Fibroblast of the conjunctiva (primary cell): Measurements from ENCODE around the gene DNAH9.
"Not testable (repeated sequence)": the region's sequence is repeated elsewhere in the genome, so short reads cannot be mapped to it uniquely, and the experiment has no call there.

Source experiments
- DNase-seq: peaks from one replicate; pipeline ENCODE4 v3.0.0-alpha.2; 2010; ENCODE audit warnings: low read depth

DNAH9 gene

GRCh38 chr17:11916091-11916490 lies 317.8 kb downstream of the DNAH9 start:
- DNase-seq, result no peak

GRCh38 chr17:11917415-11917814 lies 319.1 kb downstream of the DNAH9 start:
- DNase-seq, result no peak

GRCh38 chr17:11921296-11921695 lies 323.0 kb downstream of the DNAH9 start:
- no peak for DNase-seq

DNA sequence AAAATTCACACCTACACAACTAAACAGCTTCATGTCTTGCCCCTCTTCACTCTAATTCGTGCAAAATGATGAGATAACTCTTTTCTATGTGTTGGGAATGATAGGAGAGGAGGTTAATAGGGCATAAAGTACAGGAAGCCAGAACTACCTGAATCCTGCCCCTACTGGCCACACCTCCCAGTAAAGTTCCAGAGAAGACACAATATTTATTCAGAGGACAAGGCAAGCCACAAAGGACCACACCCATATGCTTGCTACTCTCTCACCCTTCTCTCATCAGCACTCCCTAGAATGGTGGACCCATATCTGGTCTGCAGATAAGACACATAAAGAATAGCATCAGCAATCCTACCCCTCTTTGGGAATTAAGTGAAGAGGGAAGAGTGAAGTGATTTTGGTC lies 324.4 kb downstream of the DNAH9 start:
- no peak for DNase-seq

DNA sequence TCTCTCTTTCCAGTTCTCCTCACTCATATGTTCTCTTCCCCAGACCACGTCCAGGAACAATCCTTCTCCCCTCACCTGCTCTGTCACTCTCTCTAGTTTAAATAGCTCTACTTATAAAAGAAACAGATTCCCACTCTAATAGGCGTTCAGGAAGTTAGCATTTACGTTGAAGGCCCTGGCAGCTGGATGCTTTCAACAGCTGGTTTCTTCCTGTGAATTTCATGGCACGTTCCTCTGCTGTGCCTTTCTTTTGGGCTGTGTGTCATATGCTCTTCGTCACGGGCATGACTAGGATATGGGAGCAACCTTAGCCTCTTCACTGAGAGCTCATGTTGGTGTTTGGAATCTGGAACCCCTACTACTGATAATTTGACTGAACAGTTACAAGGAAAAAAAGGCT lies 325.8 kb downstream of the DNAH9 start:
- no peak for DNase-seq

DNA sequence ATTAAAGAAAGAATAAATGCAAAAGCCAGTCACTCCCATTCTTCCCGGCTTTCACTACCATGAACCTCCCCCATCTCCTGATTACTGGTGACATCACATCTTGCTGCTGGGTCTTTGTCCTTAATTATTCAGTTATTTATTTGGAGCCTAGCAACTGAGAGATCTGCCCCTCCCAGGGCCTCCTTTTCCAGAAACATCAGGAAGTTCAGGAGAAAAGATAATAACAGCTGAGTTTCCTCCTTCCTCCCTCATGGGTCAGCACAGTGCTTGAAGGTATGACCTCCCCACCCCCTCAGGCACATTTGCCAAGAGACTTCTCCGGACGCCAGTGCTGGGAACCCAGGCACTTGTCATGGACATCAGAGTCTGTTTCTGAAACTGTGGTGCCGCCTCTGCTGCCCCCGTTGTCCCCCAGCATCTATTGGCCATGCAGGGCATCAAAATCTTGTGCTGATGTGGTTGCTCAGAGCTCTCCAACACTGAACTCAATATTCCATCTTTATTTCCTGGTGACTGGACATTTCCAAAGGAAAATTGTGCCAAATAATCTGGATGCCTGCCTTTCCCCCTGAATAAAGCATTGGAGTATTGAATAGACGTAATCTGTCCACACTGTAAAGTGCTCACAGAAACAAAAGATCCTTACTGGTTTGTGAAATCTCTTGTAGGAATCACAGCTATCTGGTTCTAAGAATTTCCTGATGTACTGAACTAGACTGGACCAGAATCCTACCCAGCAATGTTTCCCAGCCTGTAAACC lies 327.2 kb downstream of the DNAH9 start:
- DNase-seq, result no peak

DNA sequence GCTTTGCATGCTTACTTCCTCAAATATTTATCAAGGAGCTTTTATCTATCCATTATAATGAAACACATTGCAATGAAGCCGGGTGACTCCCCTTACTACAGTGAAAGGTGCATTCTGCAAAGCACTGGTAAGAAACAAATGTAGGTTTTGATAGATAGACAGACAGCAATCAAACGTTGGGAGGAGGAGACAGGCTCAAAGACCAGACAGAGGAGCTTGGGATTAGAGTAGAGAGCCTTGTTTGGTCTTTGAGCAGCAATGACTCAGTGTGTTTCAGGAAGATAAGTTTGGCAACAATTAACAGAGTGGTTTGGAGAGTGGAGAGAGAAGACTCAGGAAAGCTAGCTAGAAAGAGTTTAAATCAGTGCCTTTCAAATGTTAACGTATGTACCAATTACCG lies 330.2 kb downstream of the DNAH9 start:
- no peak for DNase-seq

DNA sequence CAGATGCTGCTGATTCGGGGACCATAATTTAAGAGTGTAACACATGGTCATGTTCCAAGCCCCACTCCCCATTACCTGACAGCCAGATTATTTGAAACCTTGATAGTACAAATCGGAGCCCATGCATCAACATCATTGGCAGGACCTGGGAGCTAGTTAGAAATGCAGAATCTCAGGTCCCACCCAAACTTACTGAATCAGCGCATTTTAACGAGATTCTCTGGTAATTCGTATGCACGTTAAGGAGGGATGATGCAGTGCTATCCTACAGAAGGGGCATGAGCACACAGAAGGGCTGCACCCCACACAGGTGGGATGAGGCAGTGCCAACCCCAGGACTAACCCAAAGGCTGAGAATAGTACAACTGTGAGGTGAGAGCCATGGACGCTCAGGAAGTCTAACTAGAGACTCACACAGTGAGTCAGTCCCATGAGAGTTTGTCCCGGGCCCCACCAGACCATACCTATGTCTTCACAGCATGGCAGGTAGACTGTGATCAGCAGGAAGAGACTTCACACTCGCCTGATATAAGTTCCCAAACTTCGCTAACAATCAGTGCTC lies 334.1 kb downstream of the DNAH9 start:
- no peak for DNase-seq

DNA sequence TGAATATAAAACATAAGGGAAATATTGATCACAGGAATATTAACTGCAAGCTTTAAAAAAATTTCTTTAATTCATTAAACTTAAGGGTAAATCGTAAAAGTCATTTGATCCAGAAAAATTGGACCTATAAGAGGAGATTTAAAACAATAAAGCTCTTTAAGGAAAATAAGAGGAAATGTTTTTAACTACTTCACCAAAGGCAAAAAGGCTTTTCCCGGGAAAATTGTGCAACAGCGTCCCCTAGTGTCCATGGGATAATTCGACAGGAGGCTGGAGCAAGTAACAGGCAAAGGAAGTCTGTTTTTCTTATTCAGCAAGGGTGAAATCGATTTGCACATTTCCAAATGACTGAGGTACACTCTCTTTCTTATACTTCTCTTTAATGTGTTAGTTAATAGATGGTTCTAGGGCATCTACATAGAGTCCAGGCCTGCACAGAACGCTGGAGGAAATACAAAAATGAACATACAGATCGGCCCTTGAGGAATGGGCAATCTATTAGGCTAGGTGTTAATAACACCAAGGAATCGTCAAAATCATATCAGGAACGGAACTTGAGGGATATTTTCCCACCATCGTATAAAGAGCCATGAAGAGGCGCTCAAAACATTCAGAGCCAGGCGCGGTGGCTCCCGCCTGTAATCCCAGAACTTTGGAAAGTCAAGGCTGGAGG lies 337.6 kb downstream of the DNAH9 start:
- DNase-seq, result peak; percentile 10

- DNase-seq, result no peak
Measured at GRCh38 chr17:11940904-11941303, 342.6 kb downstream of the DNAH9 start.

- DNase-seq, result not testable (repeated sequence)
Measured at GRCh38 chr17:11943086-11943485, 344.8 kb downstream of the DNAH9 start.

DNA sequence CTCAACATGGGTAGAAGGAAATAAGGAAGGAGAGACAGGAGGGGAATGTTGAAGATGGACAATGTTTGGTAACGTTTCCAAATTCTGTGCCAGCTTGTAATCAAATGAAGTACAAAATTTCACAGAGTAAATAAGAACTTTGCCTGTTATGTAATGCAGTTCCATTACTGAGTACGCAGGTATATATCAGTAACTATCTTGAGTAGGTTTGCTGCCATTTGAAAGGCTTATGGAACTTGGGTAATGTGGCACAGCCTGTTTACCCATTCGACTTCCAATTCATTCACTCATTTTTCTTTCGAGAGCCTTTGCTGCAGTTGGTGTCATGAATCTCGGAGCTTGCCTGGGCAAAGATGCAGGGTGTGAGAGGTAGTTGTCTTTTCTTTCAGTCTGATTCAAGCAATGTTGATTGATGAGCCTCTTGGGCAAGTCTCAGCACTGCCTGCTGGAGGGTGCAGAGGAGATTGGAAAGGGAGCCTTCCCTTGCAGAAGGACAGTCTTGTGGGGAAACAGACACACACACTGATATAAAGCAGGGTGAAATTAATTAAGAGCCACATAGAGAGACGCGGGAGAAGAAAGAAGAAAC lies 345.6 kb downstream of the DNAH9 start:
- DNase-seq, result no peak

DNA sequence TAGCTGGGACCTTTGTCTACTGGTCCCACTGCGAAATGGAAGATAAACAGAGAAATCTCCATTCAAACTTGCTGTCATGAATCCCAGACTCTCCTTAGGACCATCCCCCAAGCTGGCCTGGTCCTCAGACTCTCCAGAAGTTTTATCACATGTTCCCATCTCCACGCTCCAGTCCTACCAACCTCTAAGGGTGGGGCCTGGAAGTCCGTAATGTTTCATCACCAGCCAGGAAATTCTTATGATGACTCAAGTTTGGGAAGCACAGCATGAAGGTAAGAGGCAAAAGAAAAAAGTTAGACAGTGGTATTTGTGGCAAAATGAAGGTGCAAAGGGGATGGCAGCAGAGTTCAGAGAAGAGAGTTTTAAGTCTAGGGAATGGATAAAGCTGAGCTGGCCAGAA lies 346.3 kb downstream of the DNAH9 start:
- DNase-seq, result no peak

- DNase-seq, result peak; percentile 26
Measured at GRCh38 chr17:11948789-11949188, 350.5 kb downstream of the DNAH9 start.

- DNase-seq, result not testable (repeated sequence)
Measured at GRCh38 chr17:11949571-11949970, 351.3 kb downstream of the DNAH9 start.

DNA sequence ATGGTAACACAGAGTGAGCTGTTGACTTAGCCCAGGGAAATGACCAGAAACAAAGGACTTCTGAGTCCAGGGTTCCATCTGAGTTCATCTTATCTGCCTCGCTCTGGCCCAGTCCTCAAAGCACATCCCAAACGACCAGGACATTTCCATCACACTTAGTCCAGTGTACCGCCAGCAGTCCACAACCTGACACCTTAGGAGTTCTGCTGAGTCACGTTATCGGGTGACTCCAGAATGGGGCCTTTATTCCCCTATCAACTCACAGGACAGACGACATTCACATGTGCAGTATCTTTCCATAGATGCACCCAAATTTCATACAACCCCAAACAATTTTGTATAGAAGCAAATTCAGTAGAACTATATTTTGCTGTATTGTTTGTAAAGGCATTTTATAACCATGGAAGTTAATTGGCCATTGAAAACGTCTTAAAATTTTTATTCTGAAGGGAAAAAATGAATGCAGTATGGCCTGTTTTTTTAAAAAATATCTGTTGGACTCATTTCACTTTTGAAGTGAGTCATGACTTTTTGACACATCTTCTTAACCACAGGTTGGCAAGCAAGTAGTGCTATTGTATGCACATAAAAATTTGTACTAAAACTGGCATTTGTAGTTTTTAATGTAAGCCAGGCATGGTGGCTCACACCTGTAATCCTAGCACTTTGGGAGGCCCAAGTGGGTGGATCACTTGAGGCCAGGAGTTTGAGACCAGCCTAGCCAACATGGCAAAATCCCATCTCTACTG lies 352.7 kb downstream of the DNAH9 start:
- no peak for DNase-seq

DNA sequence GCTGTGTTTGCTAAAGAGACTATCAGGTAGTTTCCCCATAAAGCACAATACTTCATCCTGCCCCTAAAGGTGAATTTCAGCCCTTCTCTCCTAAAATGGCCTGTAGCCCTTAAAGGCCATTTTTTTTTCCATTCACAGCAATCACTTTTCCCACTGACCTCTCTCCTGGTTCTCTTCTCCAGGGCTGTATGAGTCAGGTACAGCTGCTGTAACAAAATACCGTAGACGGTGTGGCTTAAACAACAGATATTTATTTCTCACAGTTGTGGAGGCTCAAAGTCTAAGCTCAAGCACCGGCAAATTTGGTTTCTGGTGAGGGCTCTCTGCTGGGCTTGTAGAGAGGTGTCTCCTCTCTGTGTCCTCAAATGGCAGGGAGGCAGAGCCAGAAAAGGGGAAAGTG lies 354.3 kb downstream of the DNAH9 start:
- no peak for DNase-seq

DNA sequence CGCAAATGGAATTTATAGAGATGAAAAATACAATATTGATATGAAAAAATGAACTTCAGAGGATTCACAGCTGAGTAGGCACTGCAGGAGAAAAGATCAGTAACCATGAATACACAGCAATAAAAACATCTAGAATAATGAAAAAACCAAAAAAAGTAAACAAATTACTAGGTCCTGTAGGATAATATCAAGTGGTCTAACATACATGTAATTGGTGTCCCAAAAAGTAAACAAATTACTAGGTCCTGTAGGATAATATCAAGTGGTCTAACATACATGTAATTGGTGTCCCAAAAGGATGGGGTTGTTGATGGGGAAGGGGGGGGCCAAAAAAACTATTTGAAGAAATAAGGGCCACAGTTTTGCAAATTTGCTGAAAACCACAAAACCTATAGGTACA lies 355.7 kb downstream of the DNAH9 start:
- DNase-seq, result no peak

- DNase-seq, result no peak
Measured at GRCh38 chr17:11954936-11955335, 356.7 kb downstream of the DNAH9 start.

DNA sequence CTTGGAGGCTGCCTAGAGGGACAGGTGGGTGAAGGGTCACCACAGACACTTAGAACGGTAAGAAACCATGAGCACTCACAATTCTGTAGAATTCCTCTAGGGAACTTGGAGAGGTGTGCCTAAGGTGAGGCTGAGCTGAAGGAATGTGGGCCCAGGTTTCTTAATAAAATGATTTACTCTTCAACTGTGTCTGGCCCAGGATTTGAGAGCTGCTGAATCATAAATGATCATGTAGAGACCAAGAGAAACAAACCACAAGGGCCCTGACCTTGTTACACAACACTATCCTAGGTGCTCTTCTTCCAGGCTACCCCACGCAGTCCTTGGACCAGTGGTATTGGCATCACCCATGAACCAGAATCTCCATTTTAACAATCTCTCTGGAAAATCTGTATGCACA lies 371.3 kb downstream of the DNAH9 start:
- no peak for DNase-seq

DNA sequence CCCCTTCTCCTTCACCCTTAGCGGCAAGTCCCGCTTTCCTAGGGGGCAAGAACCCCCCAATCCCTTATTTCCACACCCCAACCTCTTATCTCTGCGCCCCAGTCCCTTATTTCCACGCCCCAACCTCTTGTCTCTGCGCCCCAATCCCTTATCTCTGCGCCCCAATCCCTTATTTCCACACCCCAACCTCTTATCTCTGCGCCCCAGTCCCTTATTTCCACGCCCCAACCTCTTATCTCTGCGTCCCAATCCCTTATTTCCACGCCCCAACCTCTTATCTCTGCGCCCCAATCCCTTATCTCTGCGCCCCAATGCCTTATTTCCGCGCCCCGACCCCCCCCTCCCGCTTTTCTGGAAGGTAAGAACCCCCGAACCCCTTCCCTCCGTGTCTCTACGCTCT lies 374.5 kb downstream of the DNAH9 start:
- DNase-seq, result not testable (repeated sequence)

GRCh38 chr17:11979795-11980194 lies 381.5 kb downstream of the DNAH9 start:
- no peak for DNase-seq
